Tibial artery (tissue), 4 donors: Measurements from ENCODE around the gene CNIH2.

Experiments
- DNase-seq, 2 donors: peaks; one replicate each; pipeline ENCODE4 v3.0.0-alpha.2; 2019
- H3K27ac ChIP-seq, 2 donors: fragments of 200-600 bp; sonication (generic) in 1 of 2; 1 replicate in 1 of 2; 2 replicates in 1 of 2; pipeline ENCODE4 v1.5.1; 2018 to 2019; ENCODE audit warnings: mild to moderate bottlenecking in 1 of 2
- H3K27me3 ChIP-seq, 2 donors: fragments of 200-600 bp; sonication (generic) in 1 of 2; one replicate each; pipeline versions ENCODE4 v1.5.1 to v1.6.0; 2016 to 2019
- H3K36me3 ChIP-seq, 3 donors: fragments of 200-600 bp; sonication (generic) in 2 of 3; one replicate each; pipeline ENCODE4 v1.5.1; 2016 to 2019; ENCODE audit warnings: mild to moderate bottlenecking in 2 of 3
- H3K4me1 ChIP-seq, 4 donors: fragments of 200-600 bp; sonication (generic) in 2 of 4; 1 replicate in 3 of 4; 2 replicates in 1 of 4; pipeline ENCODE4 v1.5.1; 2016 to 2019
- H3K4me3 ChIP-seq, 2 donors: fragments of 200-600 bp; sonication (generic) in 1 of 2; 1 replicate in 1 of 2; 2 replicates in 1 of 2; pipeline ENCODE4 v1.5.1; 2018 to 2019; ENCODE audit warnings: mild to moderate bottlenecking in 2 of 2
- H3K9me3 ChIP-seq, 3 donors: fragments of 200-600 bp; sonication (generic) in 1 of 3; one replicate each; pipeline ENCODE4 v1.5.1; 2016 to 2019
- CTCF ChIP-seq, 2 experiments: fragments of 200-600 bp in 1 of 2; fragments of 450-650 bp in 1 of 2; IDR thresholded peaks; one replicate each; pipeline ENCODE4 v1.5.1; 2017 to 2019; ENCODE audit warnings: antibody characterized with exemption in 2 of 2, mild to moderate bottlenecking in 1 of 2, moderate library complexity in 1 of 2
- intact Hi-C: fragments of 100-400 bp; cut with DNase I; formaldehyde crosslinking; loops from one replicate; pipeline ENCODE4 v1.15.0; 2023; ENCODE audit warnings: low total_unique reads

The CNIH2 gene

DNA sequence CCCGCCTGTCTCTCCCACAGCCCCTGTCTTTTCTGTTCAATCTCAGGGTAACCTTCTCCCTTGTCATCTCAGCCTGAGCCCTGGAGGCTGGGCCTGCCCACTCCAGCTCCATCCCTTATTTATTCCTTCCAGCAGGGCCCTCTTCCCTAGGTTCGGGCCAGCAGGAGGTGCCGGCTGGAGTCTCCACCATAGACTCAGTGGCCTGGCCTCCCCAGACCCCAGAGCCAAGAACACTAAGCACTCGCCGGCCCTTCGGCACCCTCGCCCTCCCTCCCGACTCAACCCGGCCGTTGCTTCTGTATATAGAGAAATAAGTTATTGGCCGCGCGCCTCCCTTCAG lies 11.0 kb upstream of the CNIH2 start:
- intact Hi-C loops, result no loop called here
- Histone ChIP-seq H3K4me3 (peak overlapping the region; percentile 72 to 89), H3K27ac (peak overlapping the region; percentile 92 to 95), H3K36me3 (peaks cover 24 to 53% (median 38%) of the 10 kb centered on the region in 3 donors), H3K27me3 (no peaks in the 10 kb centered on the region), H3K4me1 (peaks cover 0 to 33% (median 28%) of the 10 kb centered on the region in 4 donors), H3K9me3 (no peaks in the 10 kb centered on the region)
- no peak for DNase-seq
- TF ChIP-seq CTCF (IDR thresholded peaks at IDR 0.05), result no peak

DNA sequence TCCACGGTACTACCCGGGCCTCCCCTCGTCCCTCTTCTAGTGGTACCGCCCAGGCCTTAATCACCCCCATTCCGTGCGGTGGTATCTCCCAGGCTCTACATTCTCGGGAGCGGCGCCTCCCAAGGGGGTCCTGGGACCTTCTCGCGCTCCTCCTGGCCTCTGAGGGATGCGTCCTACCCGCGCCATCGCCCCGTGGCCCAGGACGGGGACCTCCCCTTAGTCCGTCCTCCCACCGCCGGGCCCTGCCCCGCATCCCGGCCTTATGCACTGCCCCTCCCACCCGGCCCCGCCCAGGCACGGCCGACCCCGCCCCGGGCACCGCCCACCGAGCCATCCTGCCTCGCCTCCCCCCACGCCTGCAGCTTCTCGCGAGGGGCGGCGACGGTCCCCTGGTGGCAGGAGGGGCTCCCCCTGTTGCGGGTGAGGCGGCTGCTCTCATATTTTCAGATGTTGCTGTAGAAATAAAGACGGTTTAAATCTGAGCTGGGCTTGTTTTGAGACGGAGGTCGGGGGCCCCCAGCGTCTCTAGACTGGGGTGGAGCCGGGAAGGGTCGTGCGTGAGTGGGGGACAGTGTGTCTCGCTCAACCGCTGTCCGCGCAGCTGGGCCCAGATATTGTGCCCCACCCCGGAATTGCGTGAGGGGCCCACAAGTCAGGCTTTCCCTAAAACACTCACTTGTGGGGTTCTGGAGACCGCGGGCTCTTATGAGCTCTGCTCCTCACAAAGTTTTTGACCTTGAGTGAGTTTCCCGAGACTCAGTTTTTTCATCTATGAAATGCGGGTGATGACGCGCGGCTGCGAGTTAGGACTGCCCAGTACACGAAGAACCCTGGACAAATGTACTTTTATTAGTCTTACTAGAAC lies 10.4 kb upstream of the CNIH2 start:
- H3K36me3 ChIP-seq, result peaks cover 24 to 53% (median 39%) of the 10 kb centered on the region in 3 donors
- peaks cover 0 to 33% (median 28%) of the 10 kb centered on the region in 4 donors for H3K4me1 ChIP-seq
- H3K27me3 ChIP-seq, result no peaks in the 10 kb centered on the region
- H3K9me3 ChIP-seq, result no peaks in the 10 kb centered on the region
- intact Hi-C loops, result no loop called here
- H3K4me3 ChIP-seq, result peak overlapping the region; percentile 72 to 89
- DNase-seq, result peak; percentile 90 to 95
- H3K27ac ChIP-seq, result peak overlapping the region; percentile 92 to 95
- peak; percentile 21 to 40 for TF ChIP-seq CTCF (IDR thresholded peaks at IDR 0.05)

DNA sequence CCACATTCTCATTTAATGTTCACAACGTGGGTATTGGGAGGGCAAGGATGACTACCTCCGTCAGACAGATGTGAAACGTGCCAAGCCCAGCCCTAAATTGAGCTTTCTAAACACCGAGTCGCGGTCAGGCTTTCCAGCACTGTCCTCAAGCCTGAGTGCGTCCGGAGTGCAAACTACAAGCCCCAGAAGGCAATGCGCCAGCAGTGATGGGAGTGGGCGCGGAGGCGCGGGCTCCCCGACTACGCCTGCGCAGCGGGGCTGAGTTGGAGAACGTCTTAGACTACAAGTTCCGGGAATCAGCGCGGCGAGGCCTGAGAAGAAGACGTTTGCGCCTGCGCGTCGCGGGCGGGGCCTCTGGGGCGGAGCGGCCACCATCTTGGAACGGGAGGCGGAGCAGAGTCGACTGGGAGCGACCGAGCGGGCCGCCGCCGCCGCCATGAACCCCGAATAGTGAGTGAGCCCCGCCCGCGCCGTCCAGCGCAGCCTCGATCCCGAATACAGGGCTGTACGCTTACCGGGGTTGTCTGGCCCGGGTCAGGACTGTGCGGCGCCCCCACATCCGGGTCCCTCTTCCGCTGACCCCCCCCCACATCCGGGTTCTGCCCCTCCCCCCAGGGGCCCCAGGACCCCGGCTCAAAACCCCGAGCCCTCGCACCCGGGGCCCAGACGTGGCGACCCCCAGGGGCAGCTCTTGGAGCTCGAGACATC lies 9.6 kb upstream of the CNIH2 start, which contains the start of gene RAB1B:
RAB1B (plus strand) TSS at position 396 of the 708 bp plus-strand sequence; CDS start at position 437, 41 bp downstream.
- Histone ChIP-seq H3K4me3 (peak within 1 kb of the TSS; percentile 72 to 89), H3K27ac (peak within 1 kb of the TSS; percentile 92 to 95), H3K4me1 (peaks cover 0 to 33% (median 28%) of the 10 kb centered on the region in 4 donors), H3K9me3 (no peaks in the 10 kb centered on the region), H3K27me3 (no peaks in the 10 kb centered on the region), H3K36me3 (peaks cover 30 to 53% (median 40%) of the 10 kb centered on the region in 3 donors)
- no peak for TF ChIP-seq CTCF (IDR thresholded peaks at IDR 0.05)
- intact Hi-C loops, result no loop called here
- DNase-seq, result peak; percentile 100

- intact Hi-C loops, result no loop called here
- H3K36me3 ChIP-seq, result peaks cover 36 to 53% (median 41%) of the 10 kb centered on the region in 3 donors
- H3K27ac ChIP-seq, result peak overlapping the region; percentile 92 to 95
- H3K9me3 ChIP-seq, result no peaks in the 10 kb centered on the region
- peaks cover 0 to 33% (median 28%) of the 10 kb centered on the region in 4 donors for H3K4me1 ChIP-seq
- no peak for TF ChIP-seq CTCF (IDR thresholded peaks at IDR 0.05)
- H3K27me3 ChIP-seq, result no peaks in the 10 kb centered on the region
- peak in 1 of 2 donors; percentile 72 for DNase-seq
- H3K4me3 ChIP-seq, result peak overlapping the region; percentile 72 to 89
These were observed 8.7 kb upstream of the CNIH2 start for GRCh38 chr11:66268952-66269905.

DNA sequence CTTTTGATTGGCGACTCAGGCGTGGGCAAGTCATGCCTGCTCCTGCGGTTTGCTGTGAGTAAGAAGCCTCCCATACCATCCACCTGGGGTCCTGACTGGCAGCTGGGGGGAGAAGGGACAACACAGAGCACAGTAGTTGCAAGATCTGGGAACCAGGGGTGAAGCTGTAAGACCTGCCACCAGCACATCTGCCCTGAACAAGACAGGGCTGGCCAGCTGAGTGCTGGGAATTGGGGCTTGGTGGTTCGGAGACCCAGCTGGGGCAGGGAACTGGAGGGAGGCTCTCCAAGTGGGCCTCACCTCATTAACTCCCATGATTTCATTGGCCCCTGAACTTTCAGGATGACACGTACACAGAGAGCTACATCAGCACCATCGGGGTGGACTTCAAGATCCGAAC lies 6.2 kb upstream of the CNIH2 start:
- no peak for DNase-seq
- Histone ChIP-seq H3K27me3 (no peaks in the 10 kb centered on the region), H3K27ac (no peak overlapping the region), H3K9me3 (no peaks in the 10 kb centered on the region), H3K4me1 (peaks cover 0 to 25% (median 21%) of the 10 kb centered on the region in 4 donors), H3K4me3 (no peak overlapping the region), H3K36me3 (peaks cover 28 to 55% (median 50%) of the 10 kb centered on the region in 3 donors)
- TF ChIP-seq CTCF (IDR thresholded peaks at IDR 0.05), result no peak
- intact Hi-C loops, result no loop called here
